ENCODE data around the gene C1D.

C1D gene

DNA sequence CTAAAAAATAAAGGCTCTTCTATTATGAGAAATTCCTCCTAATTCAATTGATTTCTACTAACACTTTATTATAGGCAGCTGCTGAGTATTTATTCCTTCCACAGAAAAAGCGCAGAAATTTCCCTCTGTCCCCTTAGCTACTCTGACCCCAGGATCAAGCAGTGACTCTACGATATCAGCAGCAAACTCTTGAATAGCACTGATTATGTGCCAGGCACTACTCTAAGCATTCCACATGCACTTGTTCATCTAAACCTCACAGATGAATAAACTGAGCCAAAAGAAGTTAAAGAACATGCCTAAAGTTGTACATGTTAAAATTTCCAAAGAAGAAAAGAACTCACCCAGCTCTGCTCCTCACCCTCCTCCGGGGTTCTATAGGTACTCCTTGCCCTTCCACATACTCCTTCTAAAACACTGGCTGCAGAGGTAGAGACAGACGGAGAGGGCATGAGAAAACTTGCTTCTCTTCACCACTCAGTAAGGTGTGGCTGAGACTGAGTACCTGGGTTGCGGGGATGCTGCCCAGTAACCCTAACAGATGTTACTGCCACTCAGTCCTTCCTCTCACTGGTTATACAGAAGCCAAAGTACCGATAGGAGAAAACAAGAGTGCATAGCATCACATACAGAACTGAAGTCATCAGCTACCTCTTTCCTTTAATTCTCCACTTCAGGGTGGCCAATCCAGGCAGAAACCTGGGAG, 9.9 kb downstream of the C1D start:
- Histone ChIP-seq H3K4me1 (ENCODE audit: control insufficient read depth in 1 of 2, insufficient read depth in 2 of 2, low read length in 2 of 2) (peaks cover 0 to 8% of the 10 kb centered on the region in 2 donors), H3K27ac (ENCODE audit: low read length) (no peak overlapping the region), H3K27me3 (ENCODE audit: low read depth, low read length) (no peaks in the 10 kb centered on the region), H3K9me3 (ENCODE audit: control insufficient read depth in 1 of 2, low read length in 2 of 2) (no peaks in the 10 kb centered on the region), H3K4me3 (ENCODE audit: low read depth in 1 of 2, low read length in 2 of 2) (no peak overlapping the region), H3K36me3 (ENCODE audit: control insufficient read depth in 1 of 2, insufficient read depth in 2 of 2, low read length in 2 of 2) (no peaks in the 10 kb centered on the region)

DNA sequence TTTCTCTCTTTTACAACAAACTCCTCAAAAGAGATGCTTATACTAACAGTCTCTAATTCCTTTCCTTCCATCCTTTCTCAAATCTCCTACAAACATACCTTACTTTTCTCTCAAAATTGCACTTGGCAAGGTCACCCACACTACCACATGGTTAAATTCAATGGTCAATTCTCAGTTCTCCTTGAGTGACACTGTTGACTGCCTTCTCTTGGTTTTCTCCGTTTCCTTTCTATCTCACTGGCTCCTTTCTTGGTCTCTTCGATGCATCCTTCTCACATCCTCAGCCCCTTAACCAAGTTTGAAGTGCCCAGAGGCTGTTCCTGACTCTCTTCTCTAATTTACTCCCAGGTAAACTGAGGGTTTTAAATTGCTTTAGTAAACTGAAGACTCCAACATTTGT, 12.5 kb downstream of the C1D start:
- Histone ChIP-seq H3K27me3 (ENCODE audit: low read depth, low read length) (no peaks in the 10 kb centered on the region), H3K4me3 (ENCODE audit: low read depth in 1 of 2, low read length in 2 of 2) (no peak overlapping the region), H3K27ac (ENCODE audit: low read length) (no peak overlapping the region), H3K4me1 (ENCODE audit: control insufficient read depth in 1 of 2, insufficient read depth in 2 of 2, low read length in 2 of 2) (peaks cover 0 to 8% of the 10 kb centered on the region in 2 donors), H3K9me3 (ENCODE audit: control insufficient read depth in 1 of 2, low read length in 2 of 2) (no peaks in the 10 kb centered on the region), H3K36me3 (ENCODE audit: control insufficient read depth in 1 of 2, insufficient read depth in 2 of 2, low read length in 2 of 2) (no peaks in the 10 kb centered on the region)

DNA sequence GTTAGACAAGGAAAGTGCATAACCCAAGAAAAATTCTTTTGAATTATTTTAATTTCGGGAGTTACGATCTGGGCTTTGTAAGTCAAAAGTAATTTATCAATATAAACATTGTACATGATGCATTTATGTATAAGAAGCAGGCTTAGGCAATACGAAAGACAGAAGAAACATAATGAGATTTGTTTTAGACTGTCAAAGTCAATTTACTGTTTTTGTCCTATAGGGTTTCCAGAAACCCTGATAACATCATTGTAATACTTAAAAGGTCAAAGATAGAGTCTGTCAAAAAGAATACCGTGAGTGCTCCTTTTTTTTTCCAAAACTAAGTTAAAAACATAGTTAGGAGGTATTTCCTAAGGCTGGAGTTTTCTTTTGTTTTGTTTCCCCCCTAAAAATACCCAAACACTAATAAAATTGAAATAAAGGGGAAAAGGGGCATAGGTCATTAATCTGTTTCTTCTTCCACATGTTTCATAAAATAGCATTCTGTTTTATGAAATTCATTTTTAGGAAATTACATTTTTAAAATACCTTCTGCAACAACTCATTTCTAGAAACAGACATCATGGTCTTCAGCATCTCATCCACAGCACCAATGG, 16.1 kb downstream of the C1D start:
- Histone ChIP-seq H3K9me3 (ENCODE audit: control insufficient read depth in 1 of 2, low read length in 2 of 2) (no peaks in the 10 kb centered on the region), H3K27ac (ENCODE audit: low read length) (no peak overlapping the region), H3K27me3 (ENCODE audit: low read depth, low read length) (no peaks in the 10 kb centered on the region), H3K36me3 (ENCODE audit: control insufficient read depth in 1 of 2, insufficient read depth in 2 of 2, low read length in 2 of 2) (no peaks in the 10 kb centered on the region), H3K4me1 (ENCODE audit: control insufficient read depth in 1 of 2, insufficient read depth in 2 of 2, low read length in 2 of 2) (no peaks in the 10 kb centered on the region), H3K4me3 (ENCODE audit: low read depth in 1 of 2, low read length in 2 of 2) (no peak overlapping the region)

DNA sequence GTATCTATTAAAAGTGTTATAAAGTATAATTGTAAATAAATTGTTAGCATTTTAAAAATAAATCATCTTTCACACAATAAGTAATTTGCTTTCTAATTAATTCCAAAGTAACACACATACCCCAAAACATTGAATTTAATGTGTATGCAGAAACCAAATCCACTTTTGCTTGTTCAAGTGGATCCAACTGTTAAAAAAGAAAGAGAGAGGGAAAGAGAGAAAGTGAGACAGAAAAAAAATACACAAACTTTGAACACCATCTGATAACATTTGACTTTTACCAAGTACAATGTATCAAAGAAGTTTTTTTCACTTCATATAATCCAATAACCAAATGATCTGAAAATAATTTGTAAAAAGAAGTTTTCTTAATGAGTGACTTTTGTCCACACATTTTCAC, 16.6 kb downstream of the C1D start:
- no peaks in the 10 kb centered on the region for H3K9me3 ChIP-seq (ENCODE audit: control insufficient read depth in 1 of 2, low read length in 2 of 2)
- no peaks in the 10 kb centered on the region for H3K27me3 ChIP-seq (ENCODE audit: low read depth, low read length)
- H3K27ac ChIP-seq (ENCODE audit: low read length), result no peak overlapping the region
- H3K4me3 ChIP-seq (ENCODE audit: low read depth in 1 of 2, low read length in 2 of 2), result no peak overlapping the region
- H3K4me1 ChIP-seq (ENCODE audit: control insufficient read depth in 1 of 2, insufficient read depth in 2 of 2, low read length in 2 of 2), result no peaks in the 10 kb centered on the region
- no peaks in the 10 kb centered on the region for H3K36me3 ChIP-seq (ENCODE audit: control insufficient read depth in 1 of 2, insufficient read depth in 2 of 2, low read length in 2 of 2)

DNA sequence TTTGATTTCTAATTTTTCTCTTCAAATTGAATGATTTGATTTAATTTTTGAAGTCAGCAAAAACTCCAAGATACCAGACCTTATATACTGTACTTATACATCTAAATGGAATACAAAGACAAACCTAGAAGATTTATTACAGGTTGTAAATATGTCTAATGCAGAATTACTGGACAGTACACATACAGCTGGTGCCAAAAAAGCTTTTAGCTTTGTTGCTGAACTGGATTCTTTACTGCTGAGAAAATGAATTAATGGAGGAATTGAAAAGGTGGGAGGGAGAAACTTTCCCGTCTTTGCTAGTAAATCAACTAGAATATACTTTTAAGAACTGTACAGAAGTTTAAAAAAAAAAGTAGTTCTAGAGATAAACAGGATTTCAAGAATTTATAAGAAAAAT, 17.5 kb downstream of the C1D start:
- Histone ChIP-seq H3K36me3 (ENCODE audit: control insufficient read depth in 1 of 2, insufficient read depth in 2 of 2, low read length in 2 of 2) (no peaks in the 10 kb centered on the region), H3K27me3 (ENCODE audit: low read depth, low read length) (no peaks in the 10 kb centered on the region), H3K4me1 (ENCODE audit: control insufficient read depth in 1 of 2, insufficient read depth in 2 of 2, low read length in 2 of 2) (no peaks in the 10 kb centered on the region), H3K27ac (ENCODE audit: low read length) (no peak overlapping the region), H3K9me3 (ENCODE audit: control insufficient read depth in 1 of 2, low read length in 2 of 2) (no peaks in the 10 kb centered on the region), H3K4me3 (ENCODE audit: low read depth in 1 of 2, low read length in 2 of 2) (no peak overlapping the region)

DNA sequence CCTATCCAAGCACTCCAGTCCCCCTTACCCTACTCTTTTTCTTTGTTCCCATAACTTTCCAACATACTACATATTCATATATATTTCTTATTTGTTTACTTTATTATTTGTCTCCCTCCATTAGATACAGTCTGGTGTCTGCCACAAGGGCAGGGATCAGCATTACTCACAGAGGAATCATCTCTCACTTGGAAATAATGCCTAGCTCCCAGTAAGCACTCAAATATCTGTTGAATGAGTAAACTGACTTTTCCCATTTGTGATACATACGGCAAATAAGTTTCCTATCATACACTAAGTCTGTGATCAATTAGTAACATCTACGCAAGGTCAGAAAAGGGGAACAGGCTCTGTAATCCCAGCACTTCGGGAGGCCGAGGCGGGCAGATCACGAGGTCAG, 18.7 kb downstream of the C1D start:
- no peaks in the 10 kb centered on the region for H3K9me3 ChIP-seq (ENCODE audit: control insufficient read depth in 1 of 2, low read length in 2 of 2)
- no peak overlapping the region for H3K27ac ChIP-seq (ENCODE audit: low read length)

DNA sequence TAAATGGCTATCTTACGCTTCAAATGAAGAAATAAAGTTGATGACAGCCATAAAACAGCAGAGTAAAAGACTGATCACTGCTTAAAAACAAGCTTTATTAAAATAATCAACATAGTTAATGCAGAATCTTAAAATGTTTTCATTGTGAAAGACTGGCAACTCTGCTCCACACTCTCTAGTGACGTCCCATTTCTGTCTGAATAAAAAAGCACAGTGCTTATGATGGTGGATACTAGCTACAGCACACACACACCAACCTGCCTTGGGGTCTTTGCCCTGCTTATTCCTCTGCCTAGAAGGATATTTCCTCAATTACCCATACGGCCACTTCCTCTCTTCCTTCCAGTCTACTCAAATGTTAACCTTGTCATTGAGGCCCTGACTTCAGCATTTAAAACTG, 19.1 kb downstream of the C1D start:
- no peaks in the 10 kb centered on the region for H3K27me3 ChIP-seq (ENCODE audit: low read depth, low read length)
- no peaks in the 10 kb centered on the region for H3K4me1 ChIP-seq (ENCODE audit: control insufficient read depth in 1 of 2, insufficient read depth in 2 of 2, low read length in 2 of 2)
- H3K27ac ChIP-seq (ENCODE audit: low read length), result no peak overlapping the region
- no peaks in the 10 kb centered on the region for H3K9me3 ChIP-seq (ENCODE audit: control insufficient read depth in 1 of 2, low read length in 2 of 2)
- H3K4me3 ChIP-seq (ENCODE audit: low read depth in 1 of 2, low read length in 2 of 2), result no peak overlapping the region
- H3K36me3 ChIP-seq (ENCODE audit: control insufficient read depth in 1 of 2, insufficient read depth in 2 of 2, low read length in 2 of 2), result no peaks in the 10 kb centered on the region

More for the DNA sequence above, 18.7 kb downstream of the C1D start:
- H3K36me3 ChIP-seq (ENCODE audit: control insufficient read depth in 1 of 2, insufficient read depth in 2 of 2, low read length in 2 of 2), result no peaks in the 10 kb centered on the region
- no peaks in the 10 kb centered on the region for H3K4me1 ChIP-seq (ENCODE audit: control insufficient read depth in 1 of 2, insufficient read depth in 2 of 2, low read length in 2 of 2)
- H3K4me3 ChIP-seq (ENCODE audit: low read depth in 1 of 2, low read length in 2 of 2), result no peak overlapping the region
- H3K27me3 ChIP-seq (ENCODE audit: low read depth, low read length), result no peaks in the 10 kb centered on the region

DNA sequence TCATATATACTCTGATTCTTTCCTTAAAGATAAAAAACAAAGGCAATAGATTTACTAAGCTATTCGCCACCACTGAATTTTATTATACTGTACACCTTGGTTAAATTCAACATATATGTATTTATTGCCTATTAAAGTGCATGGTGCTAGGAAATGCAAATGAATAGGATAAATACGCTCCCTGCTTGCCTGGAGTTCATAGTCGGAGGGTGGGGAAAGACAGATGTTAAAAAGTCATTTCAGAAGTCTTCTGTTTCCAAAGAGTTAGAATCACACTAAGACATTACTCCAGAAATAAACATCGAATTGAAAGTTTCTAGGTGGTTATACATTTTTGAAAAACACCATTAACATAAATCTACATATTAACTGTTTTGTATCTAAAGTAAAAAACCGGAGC, 19.8 kb downstream of the C1D start:
- Histone ChIP-seq H3K36me3 (ENCODE audit: control insufficient read depth in 1 of 2, insufficient read depth in 2 of 2, low read length in 2 of 2) (no peaks in the 10 kb centered on the region), H3K4me3 (ENCODE audit: low read depth in 1 of 2, low read length in 2 of 2) (no peak overlapping the region), H3K27me3 (ENCODE audit: low read depth, low read length) (no peaks in the 10 kb centered on the region), H3K27ac (ENCODE audit: low read length) (no peak overlapping the region), H3K4me1 (ENCODE audit: control insufficient read depth in 1 of 2, insufficient read depth in 2 of 2, low read length in 2 of 2) (no peaks in the 10 kb centered on the region), H3K9me3 (ENCODE audit: control insufficient read depth in 1 of 2, low read length in 2 of 2) (no peaks in the 10 kb centered on the region)

DNA sequence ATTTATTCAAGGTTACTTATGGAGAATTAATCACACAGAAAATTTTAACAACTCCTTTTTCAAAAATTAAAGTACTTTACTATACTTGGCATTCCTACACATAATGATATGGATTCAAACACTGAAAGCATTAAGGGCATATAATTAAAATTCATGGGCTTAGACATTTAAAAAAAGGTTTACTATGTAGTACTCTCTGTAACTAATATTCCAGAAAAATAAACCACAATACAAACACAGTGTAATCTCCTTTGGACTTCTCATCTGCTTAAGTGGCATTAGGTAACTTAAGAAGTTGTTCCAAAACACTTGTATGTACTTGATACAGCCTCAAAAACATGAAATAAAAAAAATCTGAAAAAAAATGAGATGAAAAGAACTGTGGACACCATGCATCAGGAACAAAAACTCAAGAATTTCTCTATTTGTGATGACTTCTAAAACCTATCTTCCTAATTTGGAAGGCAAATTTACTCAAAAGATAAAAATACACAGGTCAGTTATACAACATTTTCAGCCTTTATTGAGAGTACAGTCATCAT, 21.0 kb downstream of the C1D start:
- H3K27ac ChIP-seq (ENCODE audit: low read length), result no peak overlapping the region
- H3K9me3 ChIP-seq (ENCODE audit: control insufficient read depth in 1 of 2, low read length in 2 of 2), result no peaks in the 10 kb centered on the region
- no peaks in the 10 kb centered on the region for H3K27me3 ChIP-seq (ENCODE audit: low read depth, low read length)

DNA sequence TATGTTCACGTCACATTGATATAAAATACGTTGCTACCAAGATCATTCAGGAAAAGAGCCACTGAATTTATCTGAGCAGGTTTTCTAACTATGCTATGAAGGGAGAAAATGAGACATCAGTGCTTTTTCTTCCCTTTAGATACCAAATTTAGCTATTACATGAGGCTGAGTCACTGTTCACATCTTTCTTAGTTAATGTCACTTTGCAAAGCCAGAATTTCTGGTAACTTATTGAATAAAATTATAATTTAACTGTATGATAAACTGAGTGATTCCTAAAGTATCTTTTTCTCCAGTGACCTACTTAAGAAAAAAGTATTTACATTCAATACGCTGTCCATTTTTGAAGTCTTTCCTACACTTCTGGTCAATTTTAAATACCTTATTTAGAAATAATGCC, 22.7 kb downstream of the C1D start:
- Histone ChIP-seq H3K27ac (ENCODE audit: low read length) (no peak overlapping the region), H3K36me3 (ENCODE audit: control insufficient read depth in 1 of 2, insufficient read depth in 2 of 2, low read length in 2 of 2) (no peaks in the 10 kb centered on the region), H3K27me3 (ENCODE audit: low read depth, low read length) (no peaks in the 10 kb centered on the region), H3K9me3 (ENCODE audit: control insufficient read depth in 1 of 2, low read length in 2 of 2) (no peaks in the 10 kb centered on the region), H3K4me1 (ENCODE audit: control insufficient read depth in 1 of 2, insufficient read depth in 2 of 2, low read length in 2 of 2) (no peaks in the 10 kb centered on the region), H3K4me3 (ENCODE audit: low read depth in 1 of 2, low read length in 2 of 2) (no peak overlapping the region)

More for the DNA sequence above, 21.0 kb downstream of the C1D start:
- Histone ChIP-seq H3K4me1 (ENCODE audit: control insufficient read depth in 1 of 2, insufficient read depth in 2 of 2, low read length in 2 of 2) (no peaks in the 10 kb centered on the region), H3K4me3 (ENCODE audit: low read depth in 1 of 2, low read length in 2 of 2) (no peak overlapping the region), H3K36me3 (ENCODE audit: control insufficient read depth in 1 of 2, insufficient read depth in 2 of 2, low read length in 2 of 2) (no peaks in the 10 kb centered on the region)

DNA sequence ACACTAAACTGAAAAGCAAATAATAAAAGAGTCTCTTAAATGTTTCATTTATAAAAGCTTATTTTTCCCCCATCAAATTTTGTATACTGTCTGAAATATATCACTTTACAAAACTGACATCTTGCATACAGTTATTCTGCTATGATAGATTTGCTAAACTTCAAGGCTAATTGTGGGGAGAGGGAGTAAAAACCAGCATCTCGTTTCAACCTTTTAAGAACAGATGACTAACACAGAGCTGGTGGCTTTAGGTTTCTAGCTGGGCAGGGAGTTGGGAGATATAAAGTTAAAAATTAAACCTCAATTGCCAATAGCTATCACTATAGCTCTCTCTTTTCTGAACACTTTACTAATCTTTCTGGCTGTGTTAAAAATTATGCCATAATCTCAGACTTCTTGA, 23.5 kb downstream of the C1D start:
- H3K4me1 ChIP-seq (ENCODE audit: control insufficient read depth in 1 of 2, insufficient read depth in 2 of 2, low read length in 2 of 2), result no peaks in the 10 kb centered on the region
- no peak overlapping the region for H3K4me3 ChIP-seq (ENCODE audit: low read depth in 1 of 2, low read length in 2 of 2)
- no peaks in the 10 kb centered on the region for H3K27me3 ChIP-seq (ENCODE audit: low read depth, low read length)
- H3K36me3 ChIP-seq (ENCODE audit: control insufficient read depth in 1 of 2, insufficient read depth in 2 of 2, low read length in 2 of 2), result no peaks in the 10 kb centered on the region
- H3K9me3 ChIP-seq (ENCODE audit: control insufficient read depth in 1 of 2, low read length in 2 of 2), result no peaks in the 10 kb centered on the region
- no peak overlapping the region for H3K27ac ChIP-seq (ENCODE audit: low read length)

DNA sequence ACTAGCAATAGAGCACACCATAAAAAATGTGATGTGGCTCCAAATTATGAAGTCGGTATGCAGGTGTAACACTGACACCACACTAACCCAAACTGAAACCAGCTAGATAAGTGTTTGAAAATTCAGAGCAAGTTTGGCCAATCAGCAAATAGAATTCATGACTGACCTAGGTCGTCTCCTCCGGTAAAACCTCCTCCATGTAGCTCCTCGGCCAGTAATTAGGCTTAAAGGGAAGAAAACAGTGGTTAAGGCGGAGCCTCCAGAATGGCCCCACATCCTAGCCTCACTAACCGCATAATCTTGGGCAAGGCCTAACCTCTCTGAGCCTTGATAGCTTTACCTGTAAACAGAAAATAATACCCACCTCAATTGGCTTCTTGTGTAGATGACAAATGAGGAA, 30.1 kb downstream of the C1D start:
- Histone ChIP-seq H3K4me3 (ENCODE audit: low read depth in 1 of 2, low read length in 2 of 2) (no peak overlapping the region), H3K36me3 (ENCODE audit: control insufficient read depth in 1 of 2, insufficient read depth in 2 of 2, low read length in 2 of 2) (no peaks in the 10 kb centered on the region), H3K9me3 (ENCODE audit: control insufficient read depth in 1 of 2, low read length in 2 of 2) (no peaks in the 10 kb centered on the region), H3K4me1 (ENCODE audit: control insufficient read depth in 1 of 2, insufficient read depth in 2 of 2, low read length in 2 of 2) (no peaks in the 10 kb centered on the region), H3K27ac (ENCODE audit: low read length) (no peak overlapping the region), H3K27me3 (ENCODE audit: low read depth, low read length) (no peaks in the 10 kb centered on the region)
